T-helper 2 cell treated with Interferon-gamma antibody and Interleukin-4, amounts not matched to agents 5 μg/mL and 100 μg/mL, for 36 hours (primary cell): ENCODE data around the gene WTIP.
"Not testable (repeated sequence)": the region's sequence is repeated elsewhere in the genome, so short reads cannot be mapped to it uniquely, and the experiment has no call there.

Source experiments
- DNase-seq: peaks from one replicate; pipeline ENCODE4 v3.0.0; 2021; ENCODE audit warnings: low spot score
- H3K27ac Mint-ChIP-seq: one replicate; pipeline ENCODE4 v1.8.0; 2021; ENCODE audit warnings: mild to moderate bottlenecking, mixed read lengths
- H3K27me3 Mint-ChIP-seq: one replicate; pipeline ENCODE4 v1.8.0; 2021; ENCODE audit warnings: low read depth, mixed read lengths
- H3K36me3 Mint-ChIP-seq: one replicate; pipeline ENCODE4 v1.8.0; 2021; ENCODE audit warnings: low read depth, mixed read lengths
- H3K4me1 Mint-ChIP-seq: one replicate; pipeline ENCODE4 v1.8.0; 2021; ENCODE audit warnings: low read depth, mixed read lengths
- H3K4me3 Mint-ChIP-seq: one replicate; pipeline ENCODE4 v1.8.0; 2022; ENCODE audit warnings: mild to moderate bottlenecking, moderate library complexity, mixed read lengths
- H3K9me3 Mint-ChIP-seq: one replicate; pipeline ENCODE4 v1.8.0; 2021; ENCODE audit warnings: mixed read lengths

The WTIP gene

DNA sequence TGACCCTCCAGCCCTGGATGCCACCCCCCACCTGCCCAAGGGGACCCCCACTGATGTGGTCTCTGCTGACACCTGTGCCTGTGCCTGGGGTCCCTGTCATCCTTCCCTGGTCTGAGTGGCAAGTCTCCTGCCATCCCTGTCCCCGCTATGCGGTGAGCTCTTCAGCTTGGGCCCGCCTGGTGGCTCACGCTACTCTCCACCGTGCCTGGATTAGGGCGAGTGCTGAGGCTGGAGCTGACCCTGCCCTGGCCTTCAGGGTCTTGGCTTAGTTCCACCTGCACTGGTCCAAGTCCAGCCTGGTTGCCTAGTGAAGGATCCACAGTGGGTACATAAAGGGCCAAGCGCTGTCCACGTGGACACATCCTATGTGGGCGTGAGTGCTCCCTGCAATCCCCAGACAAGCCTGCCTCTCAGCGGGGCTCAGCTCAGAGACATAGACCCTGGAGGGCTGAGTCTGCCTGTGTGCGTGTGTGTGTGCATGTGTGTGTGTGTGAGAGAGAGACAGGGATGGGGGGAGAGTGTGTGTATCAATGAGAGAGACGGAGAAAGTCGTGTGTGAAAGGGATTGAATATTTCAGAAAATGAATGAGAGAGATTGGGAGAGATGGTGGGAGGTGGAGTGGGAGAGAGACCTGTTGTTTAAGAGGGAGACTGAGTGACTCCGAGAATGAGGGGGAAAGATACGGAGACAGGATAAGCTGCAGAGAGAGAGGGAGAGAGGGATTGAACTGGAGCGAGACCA is 22.1 kb downstream of the WTIP start:
- Mint-ChIP-seq H3K27me3 (peaks cover 8% of the 10 kb centered on the region), H3K27ac (no peak overlapping the region), H3K4me1 (no peaks in the 10 kb centered on the region), H3K9me3 (no peaks in the 10 kb centered on the region), H3K36me3 (no peaks in the 10 kb centered on the region), H3K4me3 (no peak overlapping the region)
- DNase-seq, result no peak

DNA sequence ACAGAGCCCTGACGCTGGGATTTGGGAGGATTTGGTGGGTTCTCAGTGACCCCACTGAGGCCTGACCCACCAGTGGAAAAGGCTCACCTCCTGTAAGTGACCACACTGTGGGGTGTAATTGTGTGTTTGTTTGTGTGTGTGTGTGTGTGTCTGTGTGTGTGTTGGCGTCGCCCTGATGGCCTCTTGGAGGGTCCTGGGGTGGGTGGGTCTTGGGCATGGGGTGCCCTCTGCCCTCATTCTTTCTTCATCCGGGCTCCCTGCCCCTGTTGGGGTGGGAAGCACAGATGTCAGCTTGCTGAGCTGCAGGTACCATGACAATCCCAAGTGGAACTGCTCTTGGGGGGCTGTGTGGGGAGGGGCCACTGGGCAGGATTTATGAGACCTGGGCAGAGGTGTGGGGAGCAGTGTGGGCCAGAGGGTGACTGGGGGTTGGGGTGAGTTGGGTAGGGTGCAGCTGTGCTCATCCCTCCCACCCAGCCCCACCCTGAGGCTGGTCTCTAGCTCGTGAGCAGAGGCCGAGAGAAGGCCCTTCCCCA is 22.8 kb downstream of the WTIP start:
- H3K4me1 Mint-ChIP-seq, result no peaks in the 10 kb centered on the region
- peaks cover 8% of the 10 kb centered on the region for H3K27me3 Mint-ChIP-seq
- H3K36me3 Mint-ChIP-seq, result no peaks in the 10 kb centered on the region
- no peak for DNase-seq
- no peak overlapping the region for H3K4me3 Mint-ChIP-seq
- H3K9me3 Mint-ChIP-seq, result no peaks in the 10 kb centered on the region
- no peak overlapping the region for H3K27ac Mint-ChIP-seq

DNA sequence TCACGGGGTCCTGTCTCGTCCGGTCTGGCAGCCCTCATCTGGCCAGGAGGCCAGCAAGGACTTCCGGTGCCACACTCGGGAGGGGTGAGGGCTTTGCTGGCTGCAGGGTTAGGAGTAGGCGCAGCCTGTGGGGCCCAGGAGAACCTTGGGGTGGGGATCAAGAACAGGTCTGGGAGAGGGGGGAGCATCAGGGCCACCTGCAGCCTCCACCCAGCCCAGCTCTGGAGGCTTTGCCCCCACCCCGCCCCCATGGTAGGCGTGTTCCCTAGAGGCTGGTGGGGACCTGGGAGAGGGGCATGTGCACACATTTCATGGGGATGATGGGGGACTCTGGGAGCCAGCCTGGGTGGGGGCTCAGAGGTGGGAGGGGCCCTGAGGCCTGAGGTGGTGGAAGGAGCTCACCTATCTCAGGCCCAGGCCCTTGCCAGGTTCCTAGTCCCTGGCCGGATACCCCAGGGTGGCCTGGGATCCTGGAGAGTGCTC is 23.3 kb downstream of the WTIP start:
- Mint-ChIP-seq H3K4me3 (no peak overlapping the region), H3K4me1 (no peaks in the 10 kb centered on the region), H3K27ac (no peak overlapping the region), H3K9me3 (no peaks in the 10 kb centered on the region), H3K27me3 (peaks cover 3% of the 10 kb centered on the region), H3K36me3 (no peaks in the 10 kb centered on the region)
- no peak for DNase-seq

DNA sequence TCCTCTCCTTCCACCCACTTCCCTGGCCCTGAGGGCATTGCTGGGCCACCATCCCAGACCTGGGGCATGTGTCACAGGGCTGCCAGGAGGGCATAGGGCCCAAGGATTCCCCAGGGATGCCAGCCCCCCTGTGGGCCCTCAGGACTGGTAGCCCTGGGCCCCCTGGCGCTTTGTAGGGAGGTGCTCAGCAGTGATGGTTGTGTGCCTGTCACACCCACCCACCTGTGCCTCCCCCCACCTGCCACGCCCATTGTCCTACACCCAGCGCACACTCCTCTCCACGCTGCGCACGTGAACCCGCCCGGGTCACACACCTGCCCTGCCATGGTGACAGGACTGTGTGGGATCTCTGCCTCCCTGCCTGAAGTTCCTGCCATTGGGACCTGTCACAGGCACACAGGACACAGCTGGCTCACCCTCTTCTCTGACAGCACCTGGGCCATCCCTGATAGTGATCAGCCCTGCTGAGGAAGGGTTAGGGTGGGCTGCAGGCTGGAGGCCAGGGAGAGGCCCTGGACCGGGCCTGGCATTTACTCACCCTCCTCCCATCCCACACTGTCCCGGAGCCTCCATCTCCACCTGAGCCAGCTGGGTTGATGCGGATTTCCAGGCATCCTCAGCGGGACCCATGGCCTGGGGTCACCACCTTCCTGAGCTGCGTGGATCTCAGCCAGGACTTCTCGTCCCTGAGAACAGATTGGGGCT is 23.9 kb downstream of the WTIP start:
- no peak for DNase-seq
- no peak overlapping the region for H3K27ac Mint-ChIP-seq
- no peaks in the 10 kb centered on the region for H3K36me3 Mint-ChIP-seq
- no peaks in the 10 kb centered on the region for H3K4me1 Mint-ChIP-seq
- H3K9me3 Mint-ChIP-seq, result peaks cover under 1% of the 10 kb centered on the region
- no peaks in the 10 kb centered on the region for H3K27me3 Mint-ChIP-seq
- no peak overlapping the region for H3K4me3 Mint-ChIP-seq

DNA sequence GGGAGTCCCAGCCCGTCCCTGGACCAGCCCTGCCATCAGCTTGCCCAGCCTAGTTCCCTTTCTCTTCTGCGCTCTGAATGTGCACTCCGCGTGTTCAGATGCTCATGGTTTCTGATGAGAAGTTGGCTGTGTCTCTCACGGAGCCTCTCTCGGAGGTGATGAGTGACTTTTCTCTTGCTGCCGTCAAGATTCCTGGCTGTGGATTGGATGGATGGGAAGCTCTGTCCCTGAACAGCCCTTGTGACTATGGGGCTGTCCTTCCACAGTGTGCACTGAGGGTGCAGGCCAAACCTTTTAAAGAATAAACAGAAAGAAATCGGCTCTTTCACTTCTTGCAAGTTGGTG is 24.4 kb downstream of the WTIP start:
- no peaks in the 10 kb centered on the region for H3K27me3 Mint-ChIP-seq
- no peaks in the 10 kb centered on the region for H3K36me3 Mint-ChIP-seq
- no peak overlapping the region for H3K4me3 Mint-ChIP-seq
- peaks cover 6% of the 10 kb centered on the region for H3K9me3 Mint-ChIP-seq
- no peak overlapping the region for H3K27ac Mint-ChIP-seq
- DNase-seq, result no peak
- no peaks in the 10 kb centered on the region for H3K4me1 Mint-ChIP-seq

DNA sequence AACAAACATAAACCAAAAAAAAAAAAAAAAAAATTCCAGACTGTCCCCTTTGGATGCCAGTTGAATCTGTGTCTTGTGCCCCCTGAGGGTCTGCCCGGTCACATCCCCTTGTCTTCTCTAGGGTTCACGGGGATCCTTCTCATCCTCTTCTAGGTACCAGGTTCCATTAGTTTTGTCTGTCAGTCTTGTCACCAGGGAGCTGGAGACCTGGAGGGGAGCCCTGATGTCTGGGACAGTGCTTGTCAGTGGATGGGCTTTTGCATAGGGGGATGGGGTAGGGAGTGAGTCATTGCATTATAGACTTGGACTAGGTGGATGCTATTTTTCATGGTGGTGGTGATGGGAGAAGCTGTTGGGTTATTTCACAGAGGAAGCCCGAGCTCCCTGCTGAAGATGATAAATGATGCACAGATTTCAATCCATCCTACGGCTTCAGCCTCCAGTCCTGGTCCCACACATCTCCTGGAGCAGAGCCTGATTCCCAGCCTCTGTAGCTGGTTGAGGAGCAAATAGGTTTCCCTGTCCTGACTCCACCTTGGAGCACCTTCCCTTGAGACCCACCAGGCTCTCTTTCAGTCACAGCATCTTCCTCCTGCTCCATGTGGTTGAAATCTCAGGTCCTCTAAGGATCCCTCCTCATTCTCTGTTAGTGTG is 26.0 kb downstream of the WTIP start:
- DNase-seq, result no peak
- Mint-ChIP-seq H3K4me3 (no peak overlapping the region), H3K27me3 (no peaks in the 10 kb centered on the region), H3K4me1 (no peaks in the 10 kb centered on the region), H3K36me3 (no peaks in the 10 kb centered on the region), H3K9me3 (peaks cover 10% of the 10 kb centered on the region), H3K27ac (no peak overlapping the region)

DNA sequence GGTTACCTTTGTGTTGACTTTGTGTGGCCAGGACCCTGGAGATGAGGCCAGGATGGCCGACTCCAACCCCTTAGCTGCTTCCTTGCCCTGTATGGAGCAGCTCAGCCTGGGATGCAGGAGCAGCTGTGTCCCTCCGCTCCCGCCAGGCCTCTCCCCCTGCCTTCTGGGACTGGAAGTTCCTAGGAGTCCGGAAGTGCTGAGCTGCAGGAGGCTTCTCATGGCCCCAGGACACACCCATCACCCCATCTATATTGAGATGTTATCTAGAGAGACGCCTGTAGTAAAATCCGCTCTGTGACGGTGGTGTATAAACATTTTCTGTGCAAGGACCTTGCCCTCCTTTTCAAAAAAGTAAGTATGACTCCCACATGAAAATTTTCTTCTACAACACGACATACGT is 27.0 kb downstream of the WTIP start:
- Mint-ChIP-seq H3K27ac (no peak overlapping the region), H3K4me3 (no peak overlapping the region), H3K9me3 (peaks cover 10% of the 10 kb centered on the region), H3K27me3 (no peaks in the 10 kb centered on the region), H3K36me3 (no peaks in the 10 kb centered on the region), H3K4me1 (no peaks in the 10 kb centered on the region)
- no peak for DNase-seq

DNA sequence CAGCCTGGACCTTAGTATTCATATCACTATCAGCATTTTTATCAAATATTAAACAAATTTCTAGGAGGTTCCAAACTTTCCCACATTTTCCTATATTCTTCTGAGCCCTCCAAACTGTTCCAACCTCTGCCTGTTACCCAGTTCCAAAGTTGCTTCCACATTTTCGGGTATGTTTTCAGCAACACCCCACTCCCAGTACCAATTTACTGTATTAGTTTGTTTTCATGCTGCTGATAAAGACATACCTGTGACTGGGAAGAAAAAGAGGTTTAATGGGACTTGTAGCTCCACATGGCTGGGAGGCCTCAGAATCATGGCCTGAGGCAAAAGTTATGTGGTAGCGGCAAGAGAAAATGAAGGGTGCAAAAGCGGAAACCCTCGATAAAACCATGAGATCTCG is 29.3 kb downstream of the WTIP start:
- DNase-seq, H3K4me1 Mint-ChIP-seq, H3K36me3 Mint-ChIP-seq, H3K27ac Mint-ChIP-seq, H3K4me3 Mint-ChIP-seq, H3K27me3 Mint-ChIP-seq: not testable (repeated sequence)
- peaks cover 10% of the 10 kb centered on the region for H3K9me3 Mint-ChIP-seq

DNA sequence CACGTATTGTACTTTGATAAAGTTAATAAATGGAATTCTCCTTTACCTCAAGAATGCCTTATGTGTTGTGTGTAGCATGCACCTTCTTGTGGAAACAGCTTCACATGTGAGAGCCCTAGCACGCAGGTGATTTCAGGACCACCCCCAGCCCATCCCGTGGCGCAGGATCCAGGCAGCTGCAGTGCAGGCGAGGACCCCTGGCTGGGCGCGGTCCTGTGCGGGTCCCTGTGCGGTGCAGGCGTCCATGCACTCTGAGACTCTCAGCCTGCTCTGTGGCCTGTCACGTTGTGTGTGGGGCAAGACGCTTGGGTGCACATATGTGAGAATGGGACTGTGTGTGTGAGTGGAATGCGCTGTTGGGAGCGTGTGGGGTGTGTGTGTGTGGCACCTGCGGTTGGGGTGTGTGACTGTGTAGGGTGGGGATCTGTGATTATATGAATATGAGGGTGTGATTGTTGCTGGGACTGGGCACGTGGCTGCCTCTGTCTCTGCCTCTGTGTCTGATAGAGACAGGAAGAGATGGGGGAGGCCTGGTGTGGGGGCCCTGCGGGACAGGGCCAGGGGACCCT is 30.8 kb downstream of the WTIP start:
- no peaks in the 10 kb centered on the region for H3K4me1 Mint-ChIP-seq
- H3K4me3 Mint-ChIP-seq, result no peak overlapping the region
- H3K27ac Mint-ChIP-seq, result no peak overlapping the region
- no peak for DNase-seq
- H3K9me3 Mint-ChIP-seq, result peaks cover 10% of the 10 kb centered on the region
- H3K36me3 Mint-ChIP-seq, result no peaks in the 10 kb centered on the region
- H3K27me3 Mint-ChIP-seq, result no peaks in the 10 kb centered on the region

DNA sequence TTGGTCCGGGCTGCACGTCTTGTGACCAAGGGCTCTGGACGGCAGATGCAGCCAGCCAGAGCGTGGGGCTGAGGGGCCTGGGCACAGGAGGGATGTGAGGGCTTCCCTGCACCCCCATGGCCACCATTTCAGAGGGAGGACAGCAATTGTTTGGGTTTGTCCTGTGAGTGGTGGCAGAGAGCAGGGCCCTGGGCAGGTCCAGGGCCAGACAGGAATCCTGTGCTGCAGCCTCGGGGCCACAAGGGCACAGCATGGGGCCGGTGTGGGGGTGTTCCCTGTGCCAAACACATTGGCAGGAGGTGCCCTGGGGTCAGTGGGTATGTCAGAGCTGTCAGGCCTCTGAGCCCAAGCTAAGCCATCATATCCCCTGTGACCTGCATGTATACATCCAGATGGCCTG is 32.2 kb downstream of the WTIP start:
- peaks cover 10% of the 10 kb centered on the region for H3K9me3 Mint-ChIP-seq
- H3K27me3 Mint-ChIP-seq, result no peaks in the 10 kb centered on the region
- no peak overlapping the region for H3K4me3 Mint-ChIP-seq
- H3K36me3 Mint-ChIP-seq, result no peaks in the 10 kb centered on the region
- no peak for DNase-seq
- H3K4me1 Mint-ChIP-seq, result no peaks in the 10 kb centered on the region
- no peak overlapping the region for H3K27ac Mint-ChIP-seq

DNA sequence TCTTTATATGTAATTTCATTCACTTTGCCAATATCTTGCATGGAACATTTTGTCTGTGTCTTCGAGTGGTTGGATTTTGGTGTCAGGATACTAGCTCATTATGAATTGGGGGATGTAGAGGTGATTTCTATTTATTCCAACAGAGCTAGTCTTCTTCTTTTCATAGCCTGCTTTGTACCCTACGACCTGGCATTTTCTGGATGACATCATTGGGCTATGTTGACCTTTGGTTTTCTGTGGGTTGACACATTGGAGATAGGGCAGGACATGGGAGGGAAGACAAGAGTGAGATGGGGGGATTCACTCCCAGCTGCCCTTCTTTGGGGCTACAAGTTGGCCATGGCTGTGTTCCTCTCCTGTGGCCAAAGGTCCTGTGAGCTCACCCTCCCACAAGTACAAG is 38.0 kb downstream of the WTIP start:
- DNase-seq, result no peak
- no peaks in the 10 kb centered on the region for H3K36me3 Mint-ChIP-seq
- H3K9me3 Mint-ChIP-seq, result no peaks in the 10 kb centered on the region
- H3K27me3 Mint-ChIP-seq, result peaks cover 3% of the 10 kb centered on the region
- no peak overlapping the region for H3K27ac Mint-ChIP-seq
- H3K4me1 Mint-ChIP-seq, result no peaks in the 10 kb centered on the region
- H3K4me3 Mint-ChIP-seq, result no peak overlapping the region

DNA sequence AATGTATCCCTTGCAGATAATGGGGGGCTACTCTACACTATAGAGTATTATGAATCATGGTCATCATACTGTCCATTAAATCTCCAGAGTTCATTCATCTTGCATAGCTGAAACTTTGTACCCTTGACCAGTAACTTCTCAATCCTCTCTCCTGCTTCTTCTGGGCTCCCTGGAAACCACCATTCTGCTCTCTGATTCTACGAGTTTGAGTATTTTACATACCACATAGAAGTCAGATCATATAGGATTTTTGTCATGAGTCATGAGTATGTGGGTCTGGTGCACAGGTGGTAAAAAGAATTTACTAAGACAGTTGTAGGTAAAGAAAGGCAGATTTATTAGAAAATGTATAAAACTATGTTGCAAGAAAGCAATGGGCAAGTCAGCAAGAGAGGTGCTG is 41.9 kb downstream of the WTIP start:
- Mint-ChIP-seq H3K27ac (no peak overlapping the region), H3K27me3 (peaks cover 3% of the 10 kb centered on the region), H3K36me3 (no peaks in the 10 kb centered on the region), H3K4me1 (no peaks in the 10 kb centered on the region), H3K4me3 (no peak overlapping the region), H3K9me3 (no peaks in the 10 kb centered on the region)
- DNase-seq, result no peak

DNA sequence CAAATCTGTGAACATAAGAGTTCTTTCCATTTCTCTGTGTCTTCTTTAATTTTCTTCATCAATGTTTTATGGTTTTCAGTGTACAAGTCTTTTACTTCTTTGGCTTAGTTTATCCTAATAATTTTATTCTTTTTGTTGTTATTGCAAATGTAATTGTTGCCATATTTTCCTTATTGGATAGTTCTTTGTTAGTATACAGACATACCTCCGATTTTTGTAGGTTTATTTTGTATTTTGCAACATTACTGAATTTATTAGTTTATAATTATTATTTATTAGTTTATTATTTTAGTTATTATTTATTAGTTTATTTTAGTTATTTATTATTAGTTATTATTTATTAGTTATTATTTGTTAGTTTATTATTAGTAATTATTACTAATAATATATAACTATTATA is 43.4 kb downstream of the WTIP start:
- no peaks in the 10 kb centered on the region for H3K9me3 Mint-ChIP-seq
- peaks cover under 1% of the 10 kb centered on the region for H3K27me3 Mint-ChIP-seq
- no peaks in the 10 kb centered on the region for H3K4me1 Mint-ChIP-seq
- no peaks in the 10 kb centered on the region for H3K36me3 Mint-ChIP-seq
- no peak for DNase-seq
- no peak overlapping the region for H3K27ac Mint-ChIP-seq
- no peak overlapping the region for H3K4me3 Mint-ChIP-seq

DNA sequence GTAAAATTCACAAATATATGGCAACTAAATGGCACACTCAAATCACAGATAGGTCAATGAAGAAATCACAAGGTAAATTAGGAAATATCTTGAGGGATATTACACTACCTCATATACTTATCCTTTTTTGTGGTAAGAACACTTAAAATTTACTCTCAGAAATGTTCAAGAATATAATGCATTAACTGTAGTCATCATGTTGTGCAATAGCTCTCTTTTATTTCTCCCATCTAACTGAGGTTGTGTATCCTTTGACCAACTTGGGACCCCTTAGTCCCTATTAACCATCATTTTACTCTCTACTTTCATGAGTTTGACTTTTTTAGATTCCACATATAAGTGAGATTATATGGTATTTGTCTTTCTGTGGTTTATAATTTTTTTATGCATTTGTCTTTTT is 52.6 kb downstream of the WTIP start:
- no peak overlapping the region for H3K4me3 Mint-ChIP-seq
- no peaks in the 10 kb centered on the region for H3K36me3 Mint-ChIP-seq
- DNase-seq, result no peak
- H3K4me1 Mint-ChIP-seq, result no peaks in the 10 kb centered on the region
- no peaks in the 10 kb centered on the region for H3K9me3 Mint-ChIP-seq
- H3K27me3 Mint-ChIP-seq, result peaks cover 3% of the 10 kb centered on the region
- no peak overlapping the region for H3K27ac Mint-ChIP-seq
